ENCODE results near the gene IMPDH2. TPM values are rescaled to one million over a fixed set of nuclear protein-coding genes. Genes with fewer than 3 reads are reported as not detected.

Gene IMPDH2
- total and polyA plus RNA-seq, 8 donors: 107 to 320 (median 159) TPM

GRCh38 chr3:49004352-49005302 lies 24.6 kb downstream of the IMPDH2 start:
- DNase-seq: peak in 2 of 6 donors; percentile 68 to 72
- no peak overlapping the region for H3K27ac ChIP-seq
- no peaks in the 10 kb centered on the region for H3K36me3 ChIP-seq
- TF ChIP-seq CTCF (IDR thresholded peaks at IDR 0.05): no peak
- peaks cover 0 to 12% (median 0%) of the 10 kb centered on the region in 3 donors for H3K4me1 ChIP-seq
- no peak for ATAC-seq
- intact Hi-C loops (cut with DNase I): no loop called here
- H3K4me3 ChIP-seq: no peak overlapping the region
- 86% methylated on average over 16 of the region's 16 CpGs for WGBS, 2 donors
- no peak for FAIRE-seq
- H3K27me3 ChIP-seq: no peaks in the 10 kb centered on the region
- H3K9me3 ChIP-seq: no peaks in the 10 kb centered on the region

- H3K4me1 ChIP-seq: peaks cover 0 to 1% (median 0%) of the 10 kb centered on the region in 3 donors
- ATAC-seq (no peak), FAIRE-seq (no peak), DNase-seq (peak in 1 of 6 donors; percentile 25)
- intact Hi-C loops (cut with DNase I): no loop called here
- no peaks in the 10 kb centered on the region for H3K36me3 ChIP-seq
- TF ChIP-seq CTCF (IDR thresholded peaks at IDR 0.05): no peak
- H3K9me3 ChIP-seq: no peaks in the 10 kb centered on the region
- no peak overlapping the region for H3K27ac ChIP-seq
- WGBS, 2 donors: 89 to 91% methylated on average over 6 of the region's 6 CpGs
- no peaks in the 10 kb centered on the region for H3K27me3 ChIP-seq
- H3K4me3 ChIP-seq: no peak overlapping the region
These were observed 28.0 kb downstream of the IMPDH2 start for GRCh38 chr3:49001155-49001554.

DNA sequence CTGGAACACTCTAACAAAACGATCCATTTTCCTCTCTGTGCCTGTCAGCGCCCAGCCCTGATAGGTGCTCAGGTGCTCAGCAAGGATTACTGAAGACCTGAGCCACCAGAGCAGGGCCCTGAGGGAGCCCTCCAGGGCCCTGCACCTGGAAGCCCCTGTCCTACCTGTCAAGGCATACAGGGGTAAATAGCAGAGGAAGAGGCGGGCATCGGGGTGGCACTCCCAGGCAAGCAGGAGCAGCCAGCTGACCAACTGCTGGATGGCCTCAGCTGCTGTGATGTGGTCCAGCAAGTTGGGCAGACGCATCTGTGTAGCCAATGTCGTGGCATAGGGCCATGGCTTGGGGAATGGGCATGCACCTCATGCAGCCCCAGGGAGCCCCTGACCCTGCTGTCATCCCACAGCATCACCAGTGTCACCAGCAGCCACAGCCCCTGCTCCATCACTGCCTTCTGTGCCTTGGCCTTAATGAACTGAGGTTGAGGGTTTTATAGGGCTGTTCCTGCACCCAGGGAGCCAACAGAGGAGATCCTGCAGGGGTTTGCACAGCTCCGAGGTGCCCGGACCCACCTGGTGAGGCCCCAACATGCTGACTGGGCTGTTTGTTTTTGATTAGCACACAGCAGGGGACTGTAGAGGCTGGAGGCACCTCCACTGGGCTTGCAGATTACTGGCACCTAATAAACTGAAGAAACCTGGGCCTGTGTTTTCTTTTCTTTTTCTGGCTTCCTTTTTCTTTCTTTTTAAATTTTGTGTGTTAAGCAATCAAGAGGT lies 29.9 kb downstream of the IMPDH2 start:
- peak in 2 of 4 donors; percentile 36 to 46 for ATAC-seq
- no peaks in the 10 kb centered on the region for H3K36me3 ChIP-seq
- H3K27me3 ChIP-seq: no peaks in the 10 kb centered on the region
- 77% methylated on average over 8 of the region's 8 CpGs for WGBS, 2 donors
- no peak overlapping the region for H3K4me3 ChIP-seq
- no peak for TF ChIP-seq CTCF (IDR thresholded peaks at IDR 0.05)
- DNase-seq: no peak
- no peaks in the 10 kb centered on the region for H3K9me3 ChIP-seq
- no peak overlapping the region for H3K27ac ChIP-seq
- intact Hi-C loops (cut with DNase I): no loop called here
- no peak for FAIRE-seq
- H3K4me1 ChIP-seq: no peaks in the 10 kb centered on the region

- H3K4me3 ChIP-seq: no peak overlapping the region
- H3K27ac ChIP-seq: no peak overlapping the region
- 81 to 84% methylated on average over 17 to 20 of the region's 20 CpGs for WGBS, 2 donors
- peak in 3 of 4 donors; percentile 24 to 62 (median 62) for ATAC-seq
- H3K9me3 ChIP-seq: no peaks in the 10 kb centered on the region
- no peaks in the 10 kb centered on the region for H3K36me3 ChIP-seq
- intact Hi-C loops (cut with DNase I): no loop called here
- DNase-seq: no peak
- no peak for TF ChIP-seq CTCF (IDR thresholded peaks at IDR 0.05)
- H3K4me1 ChIP-seq: no peaks in the 10 kb centered on the region
- no peak for FAIRE-seq
- H3K27me3 ChIP-seq: no peaks in the 10 kb centered on the region
These were observed 31.2 kb downstream of the IMPDH2 start for GRCh38 chr3:48997714-48998637.

Data from pancreas (tissue), 10 donors.